ENCODE measurements around the gene MAP3K5. TPM values are rescaled to one million over a fixed set of nuclear protein-coding genes. Genes with fewer than 3 reads are reported as not detected.

MAP3K5 gene
- total RNA-seq, 1 experiment from 2014 or later = 8.1 TPM

GRCh38 chr6:136511926-136512325 lies 280.4 kb downstream of the MAP3K5 start:
- H3K27me3 ChIP-seq (ENCODE audit: control insufficient read depth, insufficient read depth, low read length) = no peaks in the 10 kb centered on the region
- CTCF ChIA-PET = no interaction called here
- H3K4me3 ChIP-seq (ENCODE audit: low read depth in 2 of 2, low read length in 2 of 2) = no peak overlapping the region
- no peak overlapping the region for H3K27ac ChIP-seq (ENCODE audit: low read length)
- TF ChIP-seq TCF7L2 (IDR thresholded peaks at IDR 0.05; ENCODE audit: low read depth, low read length) = no peak
- TF ChIP-seq SIN3A (IDR thresholded peaks at IDR 0.05; ENCODE audit: borderline replicate concordance, insufficient read depth, low read depth, low read length) = no peak
- no peak for TF ChIP-seq POLR2AphosphoS5 (IDR thresholded peaks at IDR 0.05; ENCODE audit: low read depth, low read length)
- TF ChIP-seq, protein P1, sequence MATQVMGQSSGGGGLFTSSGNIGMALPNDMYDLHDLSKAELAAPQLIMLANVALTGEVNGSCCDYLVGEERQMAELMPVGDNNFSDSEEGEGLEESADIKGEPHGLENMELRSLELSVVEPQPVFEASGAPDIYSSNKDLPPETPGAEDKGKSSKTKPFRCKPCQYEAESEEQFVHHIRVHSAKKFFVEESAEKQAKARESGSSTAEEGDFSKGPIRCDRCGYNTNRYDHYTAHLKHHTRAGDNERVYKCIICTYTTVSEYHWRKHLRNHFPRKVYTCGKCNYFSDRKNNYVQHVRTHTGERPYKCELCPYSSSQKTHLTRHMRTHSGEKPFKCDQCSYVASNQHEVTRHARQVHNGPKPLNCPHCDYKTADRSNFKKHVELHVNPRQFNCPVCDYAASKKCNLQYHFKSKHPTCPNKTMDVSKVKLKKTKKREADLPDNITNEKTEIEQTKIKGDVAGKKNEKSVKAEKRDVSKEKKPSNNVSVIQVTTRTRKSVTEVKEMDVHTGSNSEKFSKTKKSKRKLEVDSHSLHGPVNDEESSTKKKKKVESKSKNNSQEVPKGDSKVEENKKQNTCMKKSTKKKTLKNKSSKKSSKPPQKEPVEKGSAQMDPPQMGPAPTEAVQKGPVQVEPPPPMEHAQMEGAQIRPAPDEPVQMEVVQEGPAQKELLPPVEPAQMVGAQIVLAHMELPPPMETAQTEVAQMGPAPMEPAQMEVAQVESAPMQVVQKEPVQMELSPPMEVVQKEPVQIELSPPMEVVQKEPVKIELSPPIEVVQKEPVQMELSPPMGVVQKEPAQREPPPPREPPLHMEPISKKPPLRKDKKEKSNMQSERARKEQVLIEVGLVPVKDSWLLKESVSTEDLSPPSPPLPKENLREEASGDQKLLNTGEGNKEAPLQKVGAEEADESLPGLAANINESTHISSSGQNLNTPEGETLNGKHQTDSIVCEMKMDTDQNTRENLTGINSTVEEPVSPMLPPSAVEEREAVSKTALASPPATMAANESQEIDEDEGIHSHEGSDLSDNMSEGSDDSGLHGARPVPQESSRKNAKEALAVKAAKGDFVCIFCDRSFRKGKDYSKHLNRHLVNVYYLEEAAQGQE (IDR thresholded peaks at IDR 0.05; ENCODE audit: insufficient read depth in 1 of 2, low read depth in 2 of 2, low read length in 1 of 2) = no peak
- TF ChIP-seq CTCF (IDR thresholded peaks at IDR 0.05) = no peak
- no peak for ATAC-seq
- DNase-seq (ENCODE audit: low read depth, low spot score) = no peak
- in situ Hi-C loops (cut with HindIII; ENCODE audit: low pct_unique_long_range_greater_than_20kb, low sequenced_read_pairs) = no loop called here
- H3K9me3 ChIP-seq (ENCODE audit: control insufficient read depth, insufficient read depth, low read depth, low read length) = no peaks in the 10 kb centered on the region
- no peaks in the 10 kb centered on the region for H3K4me1 ChIP-seq (ENCODE audit: control insufficient read depth, insufficient read depth, low read length)
- POLR2A ChIA-PET = no interaction called here
- intact Hi-C loops (cut with micrococcal nuclease; ENCODE audit: unreplicated experiment) = no loop called here
- no peaks in the 10 kb centered on the region for H3K36me3 ChIP-seq (ENCODE audit: control insufficient read depth, insufficient read depth, low read length)
- BruUV-seq (replicated peaks) = no TSS peak

- Histone ChIP-seq H3K27ac (ENCODE audit: low read length) (no peak overlapping the region), H3K36me3 (ENCODE audit: control insufficient read depth, insufficient read depth, low read length) (no peaks in the 10 kb centered on the region), H3K9me3 (ENCODE audit: control insufficient read depth, insufficient read depth, low read depth, low read length) (no peaks in the 10 kb centered on the region), H3K4me1 (ENCODE audit: control insufficient read depth, insufficient read depth, low read length) (no peaks in the 10 kb centered on the region), H3K27me3 (ENCODE audit: control insufficient read depth, insufficient read depth, low read length) (no peaks in the 10 kb centered on the region), H3K4me3 (ENCODE audit: low read depth in 2 of 2, low read length in 2 of 2) (no peak overlapping the region)
- in situ Hi-C loops (cut with HindIII; ENCODE audit: low pct_unique_long_range_greater_than_20kb, low sequenced_read_pairs) (no loop called here), intact Hi-C loops (cut with micrococcal nuclease; ENCODE audit: unreplicated experiment) (no loop called here)
- no peak for DNase-seq (ENCODE audit: low read depth, low spot score)
- no TSS peak for BruUV-seq (replicated peaks)
- CTCF ChIA-PET = no interaction called here
- POLR2A ChIA-PET = no interaction called here
- TF ChIP-seq TCF7L2 (IDR thresholded peaks at IDR 0.05; ENCODE audit: low read depth, low read length) (no peak), POLR2AphosphoS5 (IDR thresholded peaks at IDR 0.05; ENCODE audit: low read depth, low read length) (no peak), SIN3A (IDR thresholded peaks at IDR 0.05; ENCODE audit: borderline replicate concordance, insufficient read depth, low read depth, low read length) (no peak), CTCF (IDR thresholded peaks at IDR 0.05) (no peak)
- TF ChIP-seq, protein P1 (IDR thresholded peaks at IDR 0.05; ENCODE audit: insufficient read depth in 1 of 2, low read depth in 2 of 2, low read length in 1 of 2) = no peak
- ATAC-seq = no peak
Observed at GRCh38 chr6:136511397-136511796, 280.9 kb downstream of the MAP3K5 start.

Measured in Panc1 (cell line).